H7 (cell line): ENCODE results near the gene ALLC. TPM values are rescaled to one million over a fixed set of nuclear protein-coding genes. Genes with fewer than 3 reads are reported as not detected.

Experiments
- DNase-seq: peaks from one replicate; pipeline ENCODE4 v3.0.0; 2012
- H3K27me3 ChIP-seq: 2 replicates; pipeline ENCODE4 v1.6.0; 2011; ENCODE audit warnings: mild to moderate bottlenecking, low read length; ENCODE audit not compliant: control insufficient read depth, insufficient read depth
- H3K36me3 ChIP-seq: replicated peaks from 2 replicates; pipeline ENCODE4 v1.5.1; 2011; ENCODE audit warnings: low read length; ENCODE audit not compliant: control insufficient read depth, insufficient read depth
- H3K4me3 ChIP-seq: 2 replicates; pipeline ENCODE4 v1.5.1; 2011; ENCODE audit warnings: low read depth, mild to moderate bottlenecking, control low read depth, low read length, moderate library complexity; ENCODE audit not compliant: insufficient read depth
- total RNA-seq: library from RNA; depleted of rRNA; stranded (reverse); fragments of >200 nt; shearing (Covaris generic); gene quantifications from 2 replicates; pipeline ENCODE4 v1.2.3, GENCODE V29; 2014

The ALLC gene
- total RNA-seq, 1 experiment from 2014 or later, result not detected

DNA sequence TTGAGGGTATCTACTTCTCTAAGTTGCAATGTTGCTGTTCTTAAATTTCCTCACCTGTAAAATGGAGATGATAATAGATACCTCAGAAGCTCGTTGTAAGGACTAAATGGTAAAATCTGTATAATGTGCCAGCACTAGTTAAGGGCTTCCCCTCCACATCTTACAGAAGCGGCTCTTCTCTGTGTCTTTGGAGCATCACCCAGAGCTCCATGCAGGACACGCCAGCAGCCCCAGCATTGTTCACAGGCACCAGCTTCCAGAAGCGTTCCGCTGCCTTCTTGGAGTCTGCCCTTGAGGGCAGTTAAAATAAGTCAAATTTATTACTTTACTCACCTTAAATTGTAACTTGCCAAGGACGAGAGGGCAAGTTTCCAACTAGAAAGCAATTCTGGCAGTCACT, 51.2 kb downstream of the ALLC start:
- Histone ChIP-seq H3K4me3 (no peak overlapping the region), H3K27me3 (no peaks in the 10 kb centered on the region), H3K36me3 (no peaks in the 10 kb centered on the region)
- no peak for DNase-seq

DNA sequence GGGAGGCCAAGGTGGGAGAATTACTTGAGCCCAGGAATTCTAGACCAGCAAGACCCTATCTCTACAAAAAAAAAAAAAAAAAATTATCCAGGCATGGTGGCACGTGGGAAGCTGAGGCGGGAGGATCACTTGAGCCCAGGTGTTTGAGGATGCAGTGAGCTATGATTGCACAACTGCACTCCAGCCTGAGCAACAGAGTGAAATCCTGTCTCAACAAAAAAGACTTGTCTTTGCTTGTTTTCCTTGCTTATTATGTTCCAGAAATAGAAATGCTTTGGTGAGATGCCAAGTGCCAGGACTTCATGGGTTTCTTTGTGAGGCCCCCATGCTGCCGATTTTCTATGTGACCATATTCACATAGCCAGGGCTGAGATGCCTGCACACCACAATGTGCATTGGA, 54.4 kb downstream of the ALLC start:
- Histone ChIP-seq H3K36me3 (no peaks in the 10 kb centered on the region), H3K27me3 (no peaks in the 10 kb centered on the region), H3K4me3 (no peak overlapping the region)
- DNase-seq, result no peak

DNA sequence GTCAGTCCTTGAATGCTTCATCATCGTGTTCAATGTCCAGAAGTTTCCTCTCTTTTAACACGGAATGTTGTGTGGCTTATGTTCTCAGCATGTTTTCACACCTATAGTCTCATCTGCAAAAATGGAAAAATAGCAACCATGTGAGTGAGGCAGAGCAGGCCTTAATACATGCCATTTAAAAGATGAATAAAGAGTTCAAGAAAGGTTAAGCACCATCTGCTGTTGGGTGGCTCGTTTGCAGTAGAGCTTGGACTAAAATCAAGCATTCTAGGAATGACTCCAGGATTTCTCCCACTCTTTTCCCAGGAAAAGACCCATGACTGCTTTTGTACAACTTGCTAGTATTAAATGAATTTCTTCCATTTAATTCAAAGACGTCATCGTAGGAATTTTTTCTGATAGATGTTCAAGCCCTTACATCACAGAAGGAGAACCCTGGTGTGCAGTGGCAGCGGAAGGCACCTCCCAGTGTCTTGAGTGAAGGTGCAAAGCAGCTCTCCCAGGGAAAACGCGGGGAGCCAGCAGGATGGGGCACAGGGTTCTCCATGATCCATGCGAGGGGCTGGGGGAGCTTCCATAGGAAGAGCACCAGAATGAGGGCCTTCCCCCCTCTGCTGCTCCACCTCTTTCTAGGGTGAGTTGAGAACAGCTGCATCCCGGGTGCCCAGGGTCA, 55.0 kb downstream of the ALLC start:
- Histone ChIP-seq H3K27me3 (no peaks in the 10 kb centered on the region), H3K4me3 (no peak overlapping the region), H3K36me3 (no peaks in the 10 kb centered on the region)
- DNase-seq, result no peak

DNA sequence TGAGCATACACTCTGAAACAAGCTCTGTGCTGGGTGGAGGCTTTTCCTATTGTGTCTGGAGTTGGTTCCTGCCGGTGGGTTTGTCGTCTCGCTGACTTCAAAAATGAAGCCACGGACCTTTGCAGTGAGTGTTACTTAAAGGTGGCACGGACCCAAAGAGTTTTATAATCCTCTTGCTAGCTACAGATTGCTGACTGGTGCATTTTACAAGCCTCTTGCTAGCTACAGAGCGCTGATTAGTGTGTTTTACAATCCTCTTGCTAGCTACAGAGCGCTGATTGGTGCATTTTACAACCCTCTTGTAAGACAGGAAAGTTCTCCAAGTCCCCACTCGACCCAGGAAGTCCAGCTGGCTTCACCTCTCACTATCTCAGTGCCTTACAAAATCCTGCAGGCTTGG, 60.7 kb downstream of the ALLC start:
- Histone ChIP-seq H3K36me3 (no peaks in the 10 kb centered on the region), H3K27me3 (no peaks in the 10 kb centered on the region), H3K4me3 (no peak overlapping the region)
- no peak for DNase-seq

DNA sequence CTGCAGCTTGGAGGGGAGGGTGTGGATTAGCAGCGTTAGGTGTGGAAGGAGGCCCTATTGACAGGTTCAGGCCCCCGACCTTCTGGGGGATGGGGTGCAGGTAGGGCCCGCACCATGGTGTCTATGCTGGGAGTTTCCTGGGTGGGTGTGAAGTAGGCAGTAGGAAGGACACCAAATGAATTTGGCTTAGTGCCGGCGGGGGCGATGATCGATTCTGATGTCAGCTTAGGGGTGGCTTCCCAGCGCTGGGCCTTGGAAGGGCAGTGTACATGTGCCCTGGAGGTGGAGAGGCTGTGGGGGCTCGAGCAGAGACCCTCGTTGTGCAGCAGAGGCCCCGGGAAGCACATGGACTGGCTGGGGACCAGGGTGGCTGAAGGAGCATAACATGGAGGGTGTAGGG, 67.0 kb downstream of the ALLC start:
- DNase-seq, result no peak
- Histone ChIP-seq H3K36me3 (no peaks in the 10 kb centered on the region), H3K27me3 (no peaks in the 10 kb centered on the region)

DNA sequence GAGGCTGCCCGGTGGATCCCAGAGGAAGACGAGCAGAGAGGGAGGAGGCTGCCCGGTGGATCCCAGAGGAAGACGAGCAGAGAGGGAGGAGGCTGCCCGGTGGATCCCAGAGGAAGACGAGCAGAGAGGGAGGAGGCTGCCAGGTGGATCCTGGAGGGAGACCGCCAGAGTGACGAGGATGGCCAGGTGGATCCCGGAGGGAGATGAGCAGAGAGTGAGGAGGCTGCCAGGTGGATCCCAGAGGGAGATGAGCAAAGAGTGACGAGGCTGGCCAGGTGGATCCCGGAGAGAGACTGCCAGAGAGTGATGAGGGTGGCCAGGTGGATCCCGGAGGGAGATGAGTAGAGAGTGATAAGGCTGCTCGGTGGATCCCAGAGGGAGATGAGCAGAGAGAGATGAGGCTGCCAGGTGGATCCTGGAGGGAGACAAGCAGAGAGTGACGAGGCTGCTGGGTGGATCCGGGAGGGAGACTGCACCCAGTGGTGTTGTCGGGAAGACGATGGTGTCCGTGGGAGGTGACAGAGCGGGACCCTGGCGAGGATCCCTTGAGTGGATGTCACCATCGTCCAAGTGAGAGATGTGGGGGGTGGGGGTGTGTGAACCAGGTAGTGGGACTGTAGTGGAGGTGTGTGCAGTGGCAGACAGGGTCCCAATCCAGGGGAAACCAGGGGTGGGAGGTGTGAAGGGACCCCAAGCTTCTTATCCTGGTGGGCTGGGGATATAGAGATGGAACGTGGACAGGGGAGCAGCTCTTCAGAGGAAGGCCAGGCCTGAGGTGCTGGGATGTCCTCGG, 67.7 kb downstream of the ALLC start:
- no peak overlapping the region for H3K4me3 ChIP-seq
- no peak for DNase-seq
- H3K36me3 ChIP-seq, result no peaks in the 10 kb centered on the region
- no peaks in the 10 kb centered on the region for H3K27me3 ChIP-seq

More for the DNA sequence above, 67.0 kb downstream of the ALLC start:
- no peak overlapping the region for H3K4me3 ChIP-seq

DNA sequence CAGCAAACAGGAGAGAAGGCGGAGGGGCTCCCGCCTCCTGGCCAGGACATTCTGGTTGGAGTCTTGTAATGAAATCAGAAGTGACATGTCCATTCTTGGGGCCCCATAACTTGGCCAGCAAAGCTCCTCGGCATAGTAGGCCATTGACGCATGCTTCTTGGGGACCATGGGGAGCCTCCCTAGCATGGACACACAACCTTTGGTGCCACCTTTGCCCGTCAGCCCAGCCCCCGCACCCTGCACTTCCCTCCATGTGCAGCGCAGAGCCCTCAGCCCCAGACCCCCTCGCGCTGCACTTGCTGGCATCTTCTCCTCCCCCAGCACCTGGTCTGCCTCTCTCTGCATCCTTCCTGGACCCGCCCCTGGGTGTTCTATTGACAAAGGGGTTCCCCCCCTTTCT, 68.5 kb downstream of the ALLC start:
- Histone ChIP-seq H3K36me3 (no peaks in the 10 kb centered on the region), H3K27me3 (no peaks in the 10 kb centered on the region), H3K4me3 (no peak overlapping the region)
- DNase-seq, result no peak

DNA sequence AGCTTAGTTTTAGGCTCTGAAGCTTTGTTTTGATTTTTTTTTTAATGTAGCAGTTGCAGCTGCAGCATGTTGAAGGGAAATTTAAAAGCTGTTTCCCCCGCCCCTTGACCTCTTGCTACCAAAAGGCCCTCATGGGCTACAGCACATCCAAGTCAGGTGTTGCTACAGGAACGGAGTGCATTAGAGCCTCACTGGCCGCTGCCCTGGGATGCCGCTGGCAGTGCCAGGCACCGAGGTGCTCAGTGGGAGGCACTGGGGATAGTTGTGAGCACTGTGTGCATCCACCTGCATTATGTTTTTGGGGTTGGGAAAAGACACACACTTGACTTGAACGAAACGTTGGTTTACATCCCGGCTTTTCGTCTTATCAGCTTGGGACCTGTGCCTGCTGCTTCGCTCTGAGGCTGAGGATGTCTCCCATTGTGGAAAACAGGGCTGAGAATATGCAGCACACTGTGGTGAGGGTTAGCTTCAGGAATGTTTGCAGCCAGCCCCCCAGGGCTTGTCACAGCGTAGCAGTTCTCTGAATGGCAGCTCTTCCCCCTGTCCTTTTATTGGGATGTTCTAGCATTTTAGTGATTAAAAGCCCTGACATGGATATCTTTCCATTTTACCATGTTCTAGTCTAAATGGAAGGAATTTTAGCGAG, 69.5 kb downstream of the ALLC start:
- peak; percentile 69 for DNase-seq
- no peaks in the 10 kb centered on the region for H3K27me3 ChIP-seq
- no peaks in the 10 kb centered on the region for H3K36me3 ChIP-seq
- no peak overlapping the region for H3K4me3 ChIP-seq

DNA sequence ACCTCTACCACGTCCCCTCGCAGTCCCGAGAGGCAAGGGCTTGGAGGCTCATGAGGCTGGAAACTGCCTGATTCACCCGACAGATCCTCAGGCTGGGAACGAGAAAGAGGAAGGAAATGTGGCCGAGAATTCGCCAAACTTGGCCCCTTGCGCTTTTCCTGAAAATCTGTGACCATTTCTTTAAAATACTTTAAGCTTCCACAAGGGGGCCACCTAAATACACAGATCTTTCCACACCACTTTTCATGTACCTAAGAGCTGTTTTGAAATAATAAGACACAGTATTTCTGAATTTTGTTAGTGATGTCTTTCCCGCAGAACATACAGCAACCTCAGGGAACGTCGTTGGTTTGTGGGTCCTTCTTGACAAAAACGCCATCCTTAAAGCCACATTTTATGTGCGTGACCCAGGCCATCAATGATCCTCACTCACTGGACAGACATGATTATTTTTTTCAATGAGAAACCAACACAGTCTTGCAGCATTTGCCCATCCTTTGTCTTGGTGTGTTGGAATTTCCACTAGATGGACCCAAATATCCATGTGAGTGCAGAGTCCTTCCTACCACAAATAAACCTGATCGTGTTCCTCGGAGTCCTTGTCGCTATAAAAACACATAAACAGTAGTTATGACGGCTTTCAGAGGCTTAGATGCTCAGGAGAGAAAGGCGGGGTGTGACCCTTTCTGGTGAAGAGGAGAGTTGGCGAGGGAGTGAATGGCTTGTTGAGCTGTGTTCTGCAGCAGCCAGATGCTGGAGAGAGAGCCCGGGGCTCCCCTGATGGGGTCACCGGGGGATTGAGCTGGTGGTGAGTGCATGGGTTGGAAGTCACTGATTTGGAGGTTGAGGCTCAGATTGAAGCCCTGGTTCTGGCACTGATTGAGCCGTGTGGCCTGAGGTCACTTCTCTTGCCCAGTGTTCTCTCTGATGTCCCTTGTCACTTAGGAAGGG, 70.4 kb downstream of the ALLC start:
- DNase-seq, result peak; percentile 64
- H3K36me3 ChIP-seq, result no peaks in the 10 kb centered on the region
- no peaks in the 10 kb centered on the region for H3K27me3 ChIP-seq
- no peak overlapping the region for H3K4me3 ChIP-seq

DNA sequence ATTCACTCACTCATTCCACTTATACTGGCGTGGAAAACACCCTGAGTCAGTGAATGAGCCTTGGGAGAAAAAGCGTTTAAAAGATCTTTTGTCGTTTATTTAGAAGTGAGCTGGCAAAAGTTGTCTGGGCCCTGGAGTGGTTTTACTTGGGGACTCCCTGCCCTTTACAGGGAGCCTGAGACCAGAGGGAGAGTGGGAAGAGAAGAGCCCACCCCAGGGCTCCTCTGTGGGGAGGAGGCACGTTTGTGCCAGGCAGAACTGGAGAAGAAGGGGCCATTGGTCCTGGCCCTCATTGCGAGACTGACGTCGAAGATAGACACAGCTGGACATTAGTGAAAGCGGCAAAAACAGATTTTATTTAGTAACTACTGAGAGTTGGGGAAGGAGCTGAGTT, 71.1 kb downstream of the ALLC start:
- Histone ChIP-seq H3K27me3 (no peaks in the 10 kb centered on the region), H3K4me3 (no peak overlapping the region), H3K36me3 (no peaks in the 10 kb centered on the region)
- no peak for DNase-seq

DNA sequence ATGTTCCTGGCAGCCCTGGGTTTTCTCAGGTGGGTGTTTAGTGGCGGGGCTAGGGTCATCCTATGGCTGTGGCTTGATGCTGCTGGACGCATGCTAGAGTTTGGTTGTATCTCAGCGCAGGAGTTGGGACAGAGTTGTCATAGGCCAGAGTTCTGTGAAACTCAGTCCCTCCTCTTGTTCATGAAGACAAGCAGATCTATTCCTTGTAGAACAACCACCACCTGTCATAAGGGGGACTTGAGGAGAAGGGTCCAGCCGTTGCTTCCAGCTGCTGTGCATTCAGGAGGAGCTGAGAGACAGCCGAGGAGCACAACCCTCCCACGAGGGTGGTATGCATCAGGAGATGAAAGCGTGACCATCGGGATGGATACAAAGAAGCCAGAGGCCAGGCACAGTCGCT, 71.8 kb downstream of the ALLC start:
- Histone ChIP-seq H3K27me3 (no peaks in the 10 kb centered on the region), H3K36me3 (no peaks in the 10 kb centered on the region), H3K4me3 (no peak overlapping the region)
- DNase-seq, result no peak

DNA sequence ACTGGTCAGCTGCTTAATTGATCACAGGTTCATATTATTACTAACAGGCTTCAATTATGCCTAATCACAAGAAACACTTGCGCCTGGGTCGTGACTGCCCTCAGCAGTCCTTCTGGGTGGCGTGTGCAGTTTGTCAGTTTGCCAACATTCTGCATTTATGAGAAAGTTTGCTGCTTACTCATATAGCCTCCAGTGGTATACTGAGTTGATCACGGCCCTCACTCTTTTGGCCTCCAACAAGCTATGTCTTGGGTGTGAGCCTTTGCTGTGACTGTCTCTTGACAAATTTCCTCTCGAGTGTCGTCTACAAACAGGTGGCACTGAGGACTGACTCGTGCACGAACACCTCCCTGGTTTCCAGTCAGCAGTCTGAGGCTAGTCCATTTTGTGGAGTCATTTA, 72.6 kb downstream of the ALLC start:
- no peaks in the 10 kb centered on the region for H3K36me3 ChIP-seq
- no peak overlapping the region for H3K4me3 ChIP-seq
- H3K27me3 ChIP-seq, result no peaks in the 10 kb centered on the region
- DNase-seq, result no peak

DNA sequence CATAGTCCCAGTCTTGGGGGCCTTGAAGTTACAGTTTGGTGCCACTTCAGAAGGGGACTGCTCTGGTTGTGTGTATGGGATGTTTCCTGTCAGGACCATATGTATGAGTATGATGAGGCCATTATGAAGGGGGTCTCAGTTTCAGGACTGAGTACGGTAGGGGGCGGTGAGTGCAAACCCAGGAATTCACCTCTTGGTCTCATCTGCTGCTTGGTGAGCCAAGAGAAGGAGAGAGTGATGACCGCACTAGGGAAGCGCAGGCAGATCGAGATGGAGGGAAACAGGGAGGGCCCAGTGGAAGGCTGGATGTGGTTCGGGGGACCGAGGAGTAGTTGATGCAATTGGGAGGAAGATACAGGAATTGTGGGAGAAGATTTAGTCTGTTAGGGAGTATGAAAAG, 73.8 kb downstream of the ALLC start:
- no peak for DNase-seq
- no peaks in the 10 kb centered on the region for H3K36me3 ChIP-seq
- H3K4me3 ChIP-seq, result no peak overlapping the region
- no peaks in the 10 kb centered on the region for H3K27me3 ChIP-seq

DNA sequence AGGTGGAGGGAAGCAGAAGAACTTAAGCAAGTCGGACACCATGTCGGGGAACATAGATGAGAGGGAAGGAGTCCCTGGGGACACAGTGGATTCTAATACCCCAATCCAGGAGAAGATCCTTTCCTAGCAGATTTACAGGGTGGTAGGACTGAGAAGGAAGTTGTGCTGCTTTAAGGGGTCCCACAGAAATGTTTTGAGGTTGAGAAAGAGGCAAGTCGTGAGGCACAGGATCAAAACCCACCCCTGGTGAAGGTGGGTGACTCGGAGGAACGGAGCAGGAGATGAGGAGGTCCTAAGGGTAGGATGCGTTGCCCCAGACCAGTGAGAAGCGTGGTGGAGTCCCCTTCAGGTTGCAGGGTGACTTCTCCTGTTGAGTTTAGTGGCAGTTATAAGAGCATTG, 78.1 kb downstream of the ALLC start:
- no peak for DNase-seq

More for the DNA sequence above, 78.1 kb downstream of the ALLC start:
- H3K36me3 ChIP-seq, result no peaks in the 10 kb centered on the region
- no peak overlapping the region for H3K4me3 ChIP-seq
- no peaks in the 10 kb centered on the region for H3K27me3 ChIP-seq
